ENCODE measurements around the gene LMCD1. TPM values are rescaled to one million over a fixed set of nuclear protein-coding genes. Genes with fewer than 3 reads are reported as not detected.

LMCD1 gene
- total RNA-seq, 1 experiment from 2014 or later = 23.9 TPM

- ChIA-PET CTCF (no interaction called here), POLR2A (no interaction called here)
- H3K4me1 ChIP-seq = no peaks in the 10 kb centered on the region
- Mint-ChIP-seq H3K4me1 (ENCODE audit: low read depth, unreplicated experiment) (peaks cover 10% of the 10 kb centered on the region), H3K27me3 (ENCODE audit: insufficient read depth, unreplicated experiment) (no peaks in the 10 kb centered on the region), H3K36me3 (ENCODE audit: insufficient read depth, unreplicated experiment) (peaks cover 36% of the 10 kb centered on the region), H3K4me3 (ENCODE audit: unreplicated experiment) (no peak overlapping the region), H3K27ac (ENCODE audit: unreplicated experiment) (no peak overlapping the region), H3K9me3 (ENCODE audit: unreplicated experiment) (no peaks in the 10 kb centered on the region)
- H3K9me3 ChIP-seq = no peaks in the 10 kb centered on the region
- no TSS peak for BruUV-seq (replicated peaks)
- DNase-seq = no peak
- H3K4me3 ChIP-seq (ENCODE audit: low read depth, low read length) = no peak overlapping the region
- no peak for TF ChIP-seq CTCF (IDR thresholded peaks at IDR 0.05; ENCODE audit: insufficient read depth in 1 of 2, low read depth in 1 of 2, low read length in 1 of 2, severe bottlenecking in 1 of 2, unreplicated experiment in 1 of 2)
- H3K36me3 ChIP-seq (ENCODE audit: control insufficient read depth, insufficient read depth, low read length) = no peaks in the 10 kb centered on the region; the same call in 1 of the 2 replicates
- intact Hi-C loops (cut with micrococcal nuclease; ENCODE audit: unreplicated experiment) = no loop called here
- H3K27me3 ChIP-seq (replicated peaks; ENCODE audit: control insufficient read depth, insufficient read depth, low read length) = no peaks in the 10 kb centered on the region
These were observed 38.8 kb downstream of the LMCD1 start for GRCh38 chr3:8540456-8540855.

- ChIA-PET POLR2A (interaction anchor here (0.6 kb wide), 1 partner anchor 17 kb away, joined by 3 read pairs; no protein-coding TSS in a partner anchor), CTCF (interaction anchor here (0.6 kb wide), 1 partner anchor 708 kb away, joined by 3 read pairs; the partner anchor contains the start of gene SRGAP3)
- no peak overlapping the region for H3K4me3 Mint-ChIP-seq (ENCODE audit: unreplicated experiment)
- H3K9me3 ChIP-seq = no peaks in the 10 kb centered on the region
- no peak overlapping the region for H3K4me3 ChIP-seq (ENCODE audit: low read depth, low read length)
- peaks cover 10% of the 10 kb centered on the region for H3K4me1 Mint-ChIP-seq (ENCODE audit: low read depth, unreplicated experiment)
- peaks cover 42% of the 10 kb centered on the region for H3K36me3 Mint-ChIP-seq (ENCODE audit: insufficient read depth, unreplicated experiment)
- no peaks in the 10 kb centered on the region for H3K9me3 Mint-ChIP-seq (ENCODE audit: unreplicated experiment)
- no peak overlapping the region for H3K27ac Mint-ChIP-seq (ENCODE audit: unreplicated experiment)
- no TSS peak for BruUV-seq (replicated peaks)
- no peaks in the 10 kb centered on the region for H3K4me1 ChIP-seq
- no peaks in the 10 kb centered on the region; the same call in 1 of the 2 replicates for H3K36me3 ChIP-seq (ENCODE audit: control insufficient read depth, insufficient read depth, low read length)
- no peaks in the 10 kb centered on the region for H3K27me3 Mint-ChIP-seq (ENCODE audit: insufficient read depth, unreplicated experiment)
- no peak for TF ChIP-seq CTCF (IDR thresholded peaks at IDR 0.05; ENCODE audit: insufficient read depth in 1 of 2, low read depth in 1 of 2, low read length in 1 of 2, severe bottlenecking in 1 of 2, unreplicated experiment in 1 of 2)
- intact Hi-C loops (cut with micrococcal nuclease; ENCODE audit: unreplicated experiment) = no loop called here
- no peaks in the 10 kb centered on the region for H3K27me3 ChIP-seq (replicated peaks; ENCODE audit: control insufficient read depth, insufficient read depth, low read length)
- no peak for DNase-seq
These were observed 39.9 kb downstream of the LMCD1 start for GRCh38 chr3:8541486-8541885.

GRCh38 chr3:8542190-8543135 is 40.8 kb downstream of the LMCD1 start:
- Mint-ChIP-seq H3K4me1 (ENCODE audit: low read depth, unreplicated experiment) (peaks cover 10% of the 10 kb centered on the region), H3K4me3 (ENCODE audit: unreplicated experiment) (no peak overlapping the region), H3K9me3 (ENCODE audit: unreplicated experiment) (no peaks in the 10 kb centered on the region), H3K36me3 (ENCODE audit: insufficient read depth, unreplicated experiment) (peaks cover 32% of the 10 kb centered on the region), H3K27ac (ENCODE audit: unreplicated experiment) (no peak overlapping the region), H3K27me3 (ENCODE audit: insufficient read depth, unreplicated experiment) (no peaks in the 10 kb centered on the region)
- TF ChIP-seq CTCF (IDR thresholded peaks at IDR 0.05; ENCODE audit: insufficient read depth in 1 of 2, low read depth in 1 of 2, low read length in 1 of 2, severe bottlenecking in 1 of 2, unreplicated experiment in 1 of 2) = no peak
- no peak for DNase-seq
- Histone ChIP-seq H3K27me3 (replicated peaks; ENCODE audit: control insufficient read depth, insufficient read depth, low read length) (no peaks in the 10 kb centered on the region), H3K4me1 (no peaks in the 10 kb centered on the region), H3K4me3 (ENCODE audit: low read depth, low read length) (no peak overlapping the region), H3K9me3 (no peaks in the 10 kb centered on the region), H3K36me3 (ENCODE audit: control insufficient read depth, insufficient read depth, low read length) (no peaks in the 10 kb centered on the region; the same call in 1 of the 2 replicates)
- BruUV-seq (replicated peaks) = no TSS peak
- intact Hi-C loops (cut with micrococcal nuclease; ENCODE audit: unreplicated experiment) = no loop called here
- POLR2A ChIA-PET = no interaction called here
- CTCF ChIA-PET = no interaction called here
